ENCODE measurements around the gene TLL2. TPM values are rescaled to one million over a fixed set of nuclear protein-coding genes. Genes with fewer than 3 reads are reported as not detected.
A peak's percentile ranks its signal among the peaks of the same experiment; 100 is the strongest.

TLL2 gene
- total and polyA plus RNA-seq, 9 donors, result 0.53 to 1.8 (median 1.1) TPM

DNA sequence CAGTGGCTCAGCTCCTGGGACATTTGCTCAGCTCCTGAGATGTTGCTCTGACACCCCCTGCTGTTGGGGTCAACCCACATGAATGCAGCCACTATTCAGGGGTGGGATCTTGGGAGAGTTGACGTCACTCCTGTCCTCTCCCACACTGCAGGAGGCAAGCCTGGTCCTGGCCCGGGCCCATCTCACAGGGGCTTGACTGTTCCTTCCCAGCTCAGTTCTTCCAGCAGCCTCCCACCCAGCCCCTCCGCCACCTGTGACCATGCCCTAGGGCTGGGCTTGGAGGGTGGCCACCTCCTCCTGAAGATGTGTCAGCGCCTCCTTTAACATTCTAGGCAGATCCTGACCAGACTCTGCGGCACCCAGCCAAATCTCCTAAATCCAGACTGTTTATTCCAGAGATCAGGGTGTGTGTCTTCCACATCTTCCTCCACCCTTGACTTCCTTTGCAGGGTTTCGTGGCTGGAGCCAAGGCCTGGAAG lies 135.9 kb downstream of the TLL2 start:
- Histone ChIP-seq H3K4me3 (ENCODE audit: low read length) (no peak overlapping the region), H3K36me3 (ENCODE audit: control insufficient read depth, insufficient read depth, low read length) (no peaks in the 10 kb centered on the region), H3K4me1 (ENCODE audit: control insufficient read depth, insufficient read depth, low read length) (peaks cover 7% of the 10 kb centered on the region), H3K27ac (ENCODE audit: low read length) (no peak overlapping the region), H3K27me3 (ENCODE audit: control insufficient read depth, insufficient read depth, low read length) (peaks cover 25% of the 10 kb centered on the region), H3K9me3 (replicated peaks; ENCODE audit: control insufficient read depth, low read depth, low read length) (no peaks in the 10 kb centered on the region)
- peak; percentile 46 for DNase-seq
- WGBS (ENCODE audit: insufficient coverage), result 43% methylated on average over 3 of the region's 6 CpGs

DNA sequence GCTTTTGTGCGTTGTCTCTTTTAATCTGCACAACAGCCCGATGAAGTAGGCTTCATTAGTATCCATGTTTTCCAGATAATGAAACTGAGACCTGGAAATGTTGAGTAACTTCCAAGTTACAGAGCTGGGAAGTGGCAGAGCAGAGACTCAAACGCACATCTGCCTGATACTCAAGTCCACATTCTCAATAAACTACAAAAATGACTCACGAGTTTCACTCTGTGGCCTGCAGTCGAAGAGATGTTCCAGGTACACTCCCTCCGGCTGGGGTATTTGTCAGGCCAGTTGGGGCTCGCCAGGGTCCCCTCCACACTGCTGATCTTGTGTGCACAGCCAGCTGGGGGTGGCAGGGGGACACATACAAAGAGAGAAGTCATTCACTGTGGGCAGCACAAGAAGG lies 137.2 kb downstream of the TLL2 start:
- H3K27me3 ChIP-seq (ENCODE audit: control insufficient read depth, insufficient read depth, low read length), result peaks cover 22% of the 10 kb centered on the region
- no peak overlapping the region for H3K4me3 ChIP-seq (ENCODE audit: low read length)
- no peaks in the 10 kb centered on the region for H3K9me3 ChIP-seq (replicated peaks; ENCODE audit: control insufficient read depth, low read depth, low read length)
- 59% methylated on average over 4 of the region's 7 CpGs for WGBS (ENCODE audit: insufficient coverage)
- no peak overlapping the region for H3K27ac ChIP-seq (ENCODE audit: low read length)
- peaks cover 7% of the 10 kb centered on the region for H3K4me1 ChIP-seq (ENCODE audit: control insufficient read depth, insufficient read depth, low read length)
- H3K36me3 ChIP-seq (ENCODE audit: control insufficient read depth, insufficient read depth, low read length), result no peaks in the 10 kb centered on the region
- DNase-seq, result no peak

GRCh38 chr10:96374985-96375830 lies 138.5 kb downstream of the TLL2 start:
- no peak overlapping the region for H3K27ac ChIP-seq (ENCODE audit: low read length)
- peak; percentile 90 for DNase-seq
- no peaks in the 10 kb centered on the region for H3K36me3 ChIP-seq (ENCODE audit: control insufficient read depth, insufficient read depth, low read length)
- peaks cover 23% of the 10 kb centered on the region for H3K27me3 ChIP-seq (ENCODE audit: control insufficient read depth, insufficient read depth, low read length)
- no peaks in the 10 kb centered on the region for H3K9me3 ChIP-seq (replicated peaks; ENCODE audit: control insufficient read depth, low read depth, low read length)
- peak overlapping the region; percentile 22 for H3K4me3 ChIP-seq (ENCODE audit: low read length)
- 5% methylated on average over 31 of the region's 36 CpGs for WGBS (ENCODE audit: insufficient coverage)
- H3K4me1 ChIP-seq (ENCODE audit: control insufficient read depth, insufficient read depth, low read length), result peaks cover 7% of the 10 kb centered on the region

DNA sequence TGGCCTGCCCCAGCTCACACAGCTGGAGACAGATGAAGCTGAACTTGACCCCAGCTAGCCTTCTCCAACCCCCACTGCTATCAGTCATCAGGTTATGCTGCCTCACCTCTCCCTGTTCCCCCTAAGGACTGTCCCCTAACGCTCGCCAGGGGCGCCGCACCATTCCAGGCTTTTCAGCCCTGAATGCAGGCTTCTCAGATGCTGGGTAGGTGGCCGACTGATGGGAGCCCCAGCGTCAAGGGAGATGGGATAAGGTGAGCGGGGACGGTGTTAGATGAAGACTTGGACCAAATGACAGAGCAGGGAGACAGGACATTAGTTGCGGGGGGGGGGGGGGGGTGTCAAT lies 139.1 kb downstream of the TLL2 start:
- Histone ChIP-seq H3K4me3 (ENCODE audit: low read length) (no peak overlapping the region), H3K27ac (ENCODE audit: low read length) (no peak overlapping the region), H3K27me3 (ENCODE audit: control insufficient read depth, insufficient read depth, low read length) (peaks cover 24% of the 10 kb centered on the region), H3K36me3 (ENCODE audit: control insufficient read depth, insufficient read depth, low read length) (no peaks in the 10 kb centered on the region), H3K9me3 (replicated peaks; ENCODE audit: control insufficient read depth, low read depth, low read length) (no peaks in the 10 kb centered on the region), H3K4me1 (ENCODE audit: control insufficient read depth, insufficient read depth, low read length) (peaks cover 7% of the 10 kb centered on the region)
- WGBS (ENCODE audit: insufficient coverage), result 12% methylated on average over 5 of the region's 9 CpGs
- DNase-seq, result no peak

DNA sequence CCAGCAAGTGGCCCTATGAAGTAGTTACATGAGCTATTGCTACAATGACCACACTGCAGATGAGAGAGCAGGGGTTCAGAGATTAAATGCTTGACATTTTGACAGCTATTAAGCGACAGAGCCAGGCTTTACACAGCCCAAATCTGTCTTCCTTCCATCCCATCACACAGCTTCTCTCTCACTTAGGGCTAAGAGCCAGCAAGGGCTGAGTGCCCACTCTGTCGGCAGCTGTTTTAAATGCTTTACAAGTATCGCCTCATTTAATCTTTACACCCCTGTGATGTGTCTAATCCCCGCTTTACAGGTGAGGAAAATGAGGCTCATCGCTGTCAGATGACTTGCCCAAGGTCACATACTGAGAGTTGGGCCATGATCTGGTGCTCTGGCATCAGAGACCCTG lies 139.7 kb downstream of the TLL2 start:
- Histone ChIP-seq H3K9me3 (replicated peaks; ENCODE audit: control insufficient read depth, low read depth, low read length) (no peaks in the 10 kb centered on the region), H3K4me3 (ENCODE audit: low read length) (no peak overlapping the region), H3K27ac (ENCODE audit: low read length) (no peak overlapping the region), H3K36me3 (ENCODE audit: control insufficient read depth, insufficient read depth, low read length) (no peaks in the 10 kb centered on the region), H3K4me1 (ENCODE audit: control insufficient read depth, insufficient read depth, low read length) (peaks cover 7% of the 10 kb centered on the region), H3K27me3 (ENCODE audit: control insufficient read depth, insufficient read depth, low read length) (peaks cover 24% of the 10 kb centered on the region)
- no peak for DNase-seq
- WGBS (ENCODE audit: insufficient coverage), result 80% methylated on average over 4 of the region's 5 CpGs

DNA sequence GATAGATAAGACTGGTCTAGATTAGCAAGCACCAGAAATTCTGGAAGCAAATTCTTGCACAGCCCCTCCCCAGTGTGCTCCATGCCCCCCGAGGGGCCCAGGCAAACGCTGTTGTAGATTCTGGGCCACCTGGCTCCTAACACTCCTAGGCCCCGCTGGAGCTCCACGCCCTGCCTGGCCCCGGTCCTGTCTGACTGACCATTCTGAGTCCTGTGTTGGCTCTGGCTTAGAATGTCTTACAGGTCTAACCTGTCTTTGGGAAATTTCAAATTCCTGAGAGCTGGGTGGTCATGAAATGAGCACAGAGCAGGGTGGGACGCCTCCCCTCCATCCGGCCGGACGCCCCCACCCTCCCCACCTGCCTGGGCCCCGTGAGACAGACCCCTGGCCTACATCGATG lies 142.4 kb downstream of the TLL2 start:
- no peaks in the 10 kb centered on the region for H3K9me3 ChIP-seq (replicated peaks; ENCODE audit: control insufficient read depth, low read depth, low read length)
- no peak overlapping the region for H3K4me3 ChIP-seq (ENCODE audit: low read length)
- H3K27ac ChIP-seq (ENCODE audit: low read length), result no peak overlapping the region
- no peaks in the 10 kb centered on the region for H3K36me3 ChIP-seq (ENCODE audit: control insufficient read depth, insufficient read depth, low read length)
- H3K4me1 ChIP-seq (ENCODE audit: control insufficient read depth, insufficient read depth, low read length), result peaks cover 4% of the 10 kb centered on the region
- WGBS (ENCODE audit: insufficient coverage), result 79% methylated on average over 5 of the region's 11 CpGs
- DNase-seq, result no peak
- peaks cover 14% of the 10 kb centered on the region for H3K27me3 ChIP-seq (ENCODE audit: control insufficient read depth, insufficient read depth, low read length)

DNA sequence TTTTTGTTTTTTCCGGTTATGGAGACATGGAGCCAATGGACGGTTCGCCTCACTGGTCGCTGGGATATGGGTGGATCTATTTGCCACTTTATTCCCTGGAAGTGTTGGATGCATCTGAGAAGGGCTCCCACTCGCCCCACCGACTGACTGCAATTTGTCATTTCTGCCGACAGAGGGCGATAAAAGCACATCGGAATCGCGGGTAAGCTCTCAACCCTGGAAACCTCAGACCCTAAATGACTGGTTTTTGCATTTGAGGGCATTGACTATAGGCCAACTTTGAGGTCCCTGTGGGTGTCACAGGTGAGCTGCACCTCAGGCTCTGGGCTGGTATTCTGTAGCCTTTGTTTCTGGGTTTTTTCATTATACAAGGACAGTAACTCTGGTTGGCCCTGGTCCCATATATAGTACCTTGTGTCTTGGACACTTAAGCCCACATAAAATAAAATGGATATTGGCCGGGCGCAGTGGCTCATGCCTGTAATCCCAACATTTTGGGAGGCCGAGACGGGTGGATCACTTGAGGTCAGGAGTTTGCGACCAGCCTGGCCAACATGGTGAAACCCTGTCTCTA lies 143.1 kb downstream of the TLL2 start:
- Histone ChIP-seq H3K9me3 (replicated peaks; ENCODE audit: control insufficient read depth, low read depth, low read length) (no peaks in the 10 kb centered on the region), H3K27ac (ENCODE audit: low read length) (no peak overlapping the region), H3K36me3 (ENCODE audit: control insufficient read depth, insufficient read depth, low read length) (no peaks in the 10 kb centered on the region), H3K27me3 (ENCODE audit: control insufficient read depth, insufficient read depth, low read length) (peaks cover 14% of the 10 kb centered on the region), H3K4me3 (ENCODE audit: low read length) (no peak overlapping the region), H3K4me1 (ENCODE audit: control insufficient read depth, insufficient read depth, low read length) (peaks cover 4% of the 10 kb centered on the region)
- DNase-seq, result peak; percentile 46
- 39% methylated on average over 16 of the region's 16 CpGs for WGBS (ENCODE audit: insufficient coverage)

GRCh38 chr10:96369890-96370583 lies 143.7 kb downstream of the TLL2 start:
- Histone ChIP-seq H3K4me3 (ENCODE audit: low read length) (no peak overlapping the region), H3K27ac (ENCODE audit: low read length) (no peak overlapping the region), H3K9me3 (replicated peaks; ENCODE audit: control insufficient read depth, low read depth, low read length) (no peaks in the 10 kb centered on the region), H3K27me3 (ENCODE audit: control insufficient read depth, insufficient read depth, low read length) (peaks cover 14% of the 10 kb centered on the region), H3K36me3 (ENCODE audit: control insufficient read depth, insufficient read depth, low read length) (no peaks in the 10 kb centered on the region), H3K4me1 (ENCODE audit: control insufficient read depth, insufficient read depth, low read length) (peaks cover 1% of the 10 kb centered on the region)
- no peak for DNase-seq
- 84% methylated on average over 38 of the region's 38 CpGs for WGBS (ENCODE audit: insufficient coverage)

GRCh38 chr10:96368971-96369370 lies 144.8 kb downstream of the TLL2 start:
- no peak for DNase-seq
- H3K9me3 ChIP-seq (replicated peaks; ENCODE audit: control insufficient read depth, low read depth, low read length), result no peaks in the 10 kb centered on the region
- H3K36me3 ChIP-seq (ENCODE audit: control insufficient read depth, insufficient read depth, low read length), result no peaks in the 10 kb centered on the region
- no peak overlapping the region for H3K27ac ChIP-seq (ENCODE audit: low read length)
- peaks cover 8% of the 10 kb centered on the region for H3K27me3 ChIP-seq (ENCODE audit: control insufficient read depth, insufficient read depth, low read length)
- no peak overlapping the region for H3K4me3 ChIP-seq (ENCODE audit: low read length)
- no peaks in the 10 kb centered on the region for H3K4me1 ChIP-seq (ENCODE audit: control insufficient read depth, insufficient read depth, low read length)
- WGBS (ENCODE audit: insufficient coverage), result 78% methylated on average over 4 of the region's 5 CpGs

DNA sequence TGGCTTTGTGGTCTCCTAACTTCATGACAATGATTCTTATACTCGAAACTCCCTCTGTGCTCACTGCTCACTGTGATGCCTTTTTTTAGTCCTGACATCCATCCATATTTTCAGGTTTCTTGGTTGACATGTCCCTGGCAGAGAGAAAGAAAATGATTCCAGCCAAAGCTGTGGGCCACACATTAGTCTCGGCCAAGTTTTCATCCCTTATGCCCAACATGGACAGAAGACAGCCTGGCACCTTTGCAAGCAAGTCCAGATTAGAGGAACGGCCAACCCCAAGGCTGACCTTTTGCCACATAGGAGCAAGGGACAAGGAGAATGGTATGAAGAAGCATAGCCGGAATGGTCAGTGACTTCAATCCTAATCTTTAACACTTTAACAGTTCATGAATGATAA lies 146.3 kb downstream of the TLL2 start:
- no peak for DNase-seq
- 82% methylated on average over 2 of the region's 4 CpGs for WGBS (ENCODE audit: insufficient coverage)
- no peaks in the 10 kb centered on the region for H3K36me3 ChIP-seq (ENCODE audit: control insufficient read depth, insufficient read depth, low read length)
- H3K9me3 ChIP-seq (replicated peaks; ENCODE audit: control insufficient read depth, low read depth, low read length), result no peaks in the 10 kb centered on the region
- H3K4me3 ChIP-seq (ENCODE audit: low read length), result no peak overlapping the region
- H3K27me3 ChIP-seq (ENCODE audit: control insufficient read depth, insufficient read depth, low read length), result peaks cover 4% of the 10 kb centered on the region
- no peaks in the 10 kb centered on the region for H3K4me1 ChIP-seq (ENCODE audit: control insufficient read depth, insufficient read depth, low read length)
- no peak overlapping the region for H3K27ac ChIP-seq (ENCODE audit: low read length)

All from muscle of leg (tissue), 11 donors.